ENCODE data around the gene LETMD1.

DNA sequence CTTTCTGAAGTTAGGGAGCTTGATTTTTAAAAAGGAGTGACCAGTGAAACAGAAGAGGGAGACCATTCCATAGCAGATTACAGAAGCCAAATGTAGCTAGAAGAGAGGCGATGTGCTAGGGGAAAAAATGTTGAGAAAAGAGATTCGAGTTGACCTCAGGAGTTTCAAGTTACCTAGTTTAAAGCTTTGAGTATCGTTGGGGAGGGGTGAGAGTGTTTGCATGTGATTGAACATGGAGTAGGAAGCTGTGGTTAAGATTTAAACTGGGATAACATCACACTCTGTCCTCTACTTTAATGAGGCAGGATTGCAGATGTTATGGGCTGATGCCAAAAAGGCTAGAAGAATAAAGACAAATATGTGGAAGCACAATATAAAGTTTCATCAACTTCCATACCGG is 3.7 kb downstream of the LETMD1 start:
- no peak for TF ChIP-seq CTCF (conservative IDR thresholded peaks at IDR 0.05; ENCODE audit: low read length)
- no peak for TF ChIP-seq EZH2phosphoT487 (IDR thresholded peaks at IDR 0.05; ENCODE audit: borderline replicate concordance, low read depth, low read length)
